Neural cell (in vitro differentiated cells): ENCODE data around the gene RAB11FIP3. TPM values are rescaled to one million over a fixed set of nuclear protein-coding genes. Genes with fewer than 3 reads are reported as not detected.

Experiments
- H2AFZ ChIP-seq: fragments of 200-600, 300-800 bp; sonication (generic), shearing (Covaris generic); 2 replicates; pipeline ENCODE4 v1.6.0; 2014; ENCODE audit warnings: low read depth, mild to moderate bottlenecking, antibody characterized with exemption, low read length, moderate library complexity
- H3F3A ChIP-seq: fragments of 200-600 bp; shearing (Covaris generic); 2 replicates; pipeline ENCODE4 v1.6.1; 2016; ENCODE audit warnings: mild to moderate bottlenecking, moderate library complexity, mixed read lengths, antibody characterized with exemption, low read length; ENCODE audit not compliant: insufficient read depth, poor library complexity, severe bottlenecking
- H3K27ac ChIP-seq: fragments of 200-600, 300-800 bp; sonication (generic), shearing (Covaris generic); 2 replicates; pipeline ENCODE4 v1.5.1; 2014; ENCODE audit warnings: mild to moderate bottlenecking, low read length, moderate library complexity
- H3K27me3 ChIP-seq: fragments of 300-800, 200-600 bp; sonication (generic), shearing (Covaris generic); 2 replicates; pipeline ENCODE4 v1.6.0; 2014; ENCODE audit warnings: mild to moderate bottlenecking, low read depth, low read length, moderate library complexity; ENCODE audit not compliant: insufficient read depth
- H3K36me3 ChIP-seq: fragments of 300-800, 200-600 bp; sonication (generic), shearing (Covaris generic); 2 replicates; pipeline ENCODE4 v1.5.1; 2014; ENCODE audit warnings: mild to moderate bottlenecking, antibody characterized with exemption, low read length, moderate library complexity; ENCODE audit not compliant: insufficient read depth
- H3K4me2 ChIP-seq: fragments of 300-800, 200-600 bp; sonication (generic), shearing (Covaris generic); 2 replicates; pipeline ENCODE4 v1.6.0; 2014; ENCODE audit warnings: mild to moderate bottlenecking, low read length
- H3K4me3 ChIP-seq: fragments of 300-800, 200-600 bp; sonication (generic), shearing (Covaris generic); 2 replicates; pipeline ENCODE4 v1.5.1; 2014; ENCODE audit warnings: mild to moderate bottlenecking, low read length, moderate library complexity
- H3K79me2 ChIP-seq: fragments of 200-600 bp; shearing (Covaris generic); replicated peaks from 2 replicates; pipeline ENCODE4 v1.6.0; 2014; ENCODE audit warnings: mild to moderate bottlenecking, low read length, moderate library complexity; ENCODE audit not compliant: insufficient read depth
- H3K9ac ChIP-seq: fragments of 300-800, 200-600 bp; sonication (generic), shearing (Covaris generic); 2 replicates; pipeline ENCODE4 v1.6.1; 2016; ENCODE audit warnings: mild to moderate bottlenecking, low read length, mixed read lengths
- H3K9me2 ChIP-seq: fragments of 200-600 bp; shearing (Covaris generic); 2 replicates; pipeline ENCODE4 v1.6.1; 2016; ENCODE audit warnings: mild to moderate bottlenecking, low read length, mixed read lengths; ENCODE audit not compliant: insufficient read depth
- H3K9me3 ChIP-seq: fragments of 200-600, 300-800 bp; sonication (generic), shearing (Covaris generic); 2 replicates; pipeline ENCODE4 v1.6.1; 2016; ENCODE audit warnings: mild to moderate bottlenecking, mixed run types, low read length, moderate library complexity, mixed read lengths
- H4K20me1 ChIP-seq: fragments of 200-600 bp; shearing (Covaris generic); 2 replicates; pipeline ENCODE4 v1.6.1; 2016; ENCODE audit warnings: mild to moderate bottlenecking, mixed run types; ENCODE audit not compliant: insufficient read depth
- EP300 ChIP-seq: fragments of 450-650 bp; conservative IDR thresholded peaks from 2 replicates; pipeline ENCODE4 v1.6.1; 2014; ENCODE audit warnings: antibody characterized with exemption, mild to moderate bottlenecking, moderate library complexity; ENCODE audit not compliant: poor library complexity, severe bottlenecking
- EZH2 ChIP-seq: fragments of 200-600, 300-800 bp; shearing (Covaris generic), sonication (generic); IDR thresholded peaks from 2 replicates; pipeline ENCODE4 v1.6.1; 2014; ENCODE audit warnings: antibody characterized with exemption, low read length, borderline replicate concordance, mild to moderate bottlenecking; ENCODE audit not compliant: insufficient read depth, poor library complexity, severe bottlenecking
- MXI1 ChIP-seq: fragments of 450-650 bp; conservative IDR thresholded peaks from 2 replicates; pipeline ENCODE4 v1.6.1; 2014; ENCODE audit warnings: antibody characterized with exemption, mild to moderate bottlenecking; ENCODE audit not compliant: poor library complexity, severe bottlenecking
- POLR2AphosphoS5 ChIP-seq: IDR thresholded peaks from 2 replicates; pipeline ENCODE4 v1.6.1; 2012
- RAD21 ChIP-seq: fragments of 450-650 bp; conservative IDR thresholded peaks from 2 replicates; pipeline ENCODE4 v1.6.1; 2014; ENCODE audit warnings: antibody characterized with exemption, mild to moderate bottlenecking, moderate library complexity
- SMC3 ChIP-seq: fragments of 450-650 bp; conservative IDR thresholded peaks from 2 replicates; pipeline ENCODE4 v1.6.1; 2014; ENCODE audit warnings: antibody characterized with exemption, mild to moderate bottlenecking, moderate library complexity; ENCODE audit not compliant: poor library complexity
- TAF1 ChIP-seq: IDR thresholded peaks from 2 replicates; pipeline ENCODE4 v1.6.1; 2012; ENCODE audit warnings: low read depth
- polyA plus RNA-seq: library from polyadenylated mRNA; depleted of rRNA; stranded (reverse); fragments of >200 nt; gene quantifications from 2 replicates; pipeline ENCODE4 v1.2.3, GENCODE V29; 2014
- TF ChIP-seq, protein P1 (sequence below): IDR thresholded peaks from 2 replicates; pipeline ENCODE4 v1.6.1; 2012; ENCODE audit warnings: borderline replicate concordance
- TF ChIP-seq, protein P2 (sequence below): fragments of 450-650 bp; IDR thresholded peaks from 2 replicates; pipeline ENCODE4 v1.5.1; 2014; ENCODE audit warnings: antibody characterized with exemption, mild to moderate bottlenecking, moderate library complexity; ENCODE audit not compliant: poor library complexity, severe bottlenecking

RAB11FIP3 gene
- polyA plus RNA-seq, 1 donor from 2014 or later = 55.0 TPM

DNA sequence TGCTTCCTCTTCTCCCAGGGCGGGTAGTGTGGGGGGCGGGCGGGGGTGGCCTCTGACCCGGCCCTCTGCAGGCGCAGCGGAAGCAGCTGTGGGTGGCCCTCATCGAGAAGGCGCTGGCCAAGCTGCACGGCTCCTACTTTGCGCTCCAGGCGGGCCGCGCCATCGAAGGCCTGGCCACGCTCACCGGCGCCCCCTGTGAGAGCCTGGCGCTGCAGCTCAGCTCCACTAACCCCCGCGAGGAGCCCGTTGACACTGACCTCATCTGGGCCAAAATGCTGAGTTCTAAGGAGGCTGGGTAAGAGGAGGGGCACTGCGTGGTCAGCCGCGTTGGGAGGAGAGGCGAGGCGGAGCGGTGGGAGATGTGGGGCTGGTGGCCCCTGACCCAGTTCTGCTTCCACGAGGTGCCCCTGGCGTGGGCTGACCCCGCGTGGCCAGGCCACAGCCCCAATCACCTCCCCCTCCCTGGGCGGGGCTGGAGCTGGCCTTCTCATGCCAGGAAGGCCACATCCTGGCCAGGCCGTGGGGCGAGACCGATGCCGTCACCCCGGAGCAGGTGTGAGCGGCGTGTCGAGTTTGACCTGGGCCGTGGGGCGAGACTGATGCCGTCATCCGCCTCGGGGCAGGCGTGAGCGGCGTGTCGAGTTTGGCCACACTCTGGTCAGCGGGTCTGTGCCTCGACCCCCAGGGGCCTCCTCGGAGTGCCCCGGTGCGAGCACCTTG lies 124.3 kb downstream of the RAB11FIP3 start:
- H3K27me3 ChIP-seq = no peaks in the 10 kb centered on the region
- no peaks in the 10 kb centered on the region for H3K9me2 ChIP-seq
- no peaks in the 10 kb centered on the region for H3K9me3 ChIP-seq
- no peak overlapping the region for H3K4me3 ChIP-seq
- no peak overlapping the region for H2AFZ ChIP-seq
- H3K79me2 ChIP-seq = no peaks in the 10 kb centered on the region
- no peaks in the 10 kb centered on the region for H3K36me3 ChIP-seq
- no peaks in the 10 kb centered on the region for H4K20me1 ChIP-seq
- no peak overlapping the region for H3K9ac ChIP-seq
- H3F3A ChIP-seq = no peaks in the 10 kb centered on the region
- TF ChIP-seq EP300 (no peak), EZH2 (no peak), SMC3 (no peak), MXI1 (no peak), TAF1 (no peak), RAD21 (no peak), POLR2AphosphoS5 (no peak)
- TF ChIP-seq, protein P1, sequence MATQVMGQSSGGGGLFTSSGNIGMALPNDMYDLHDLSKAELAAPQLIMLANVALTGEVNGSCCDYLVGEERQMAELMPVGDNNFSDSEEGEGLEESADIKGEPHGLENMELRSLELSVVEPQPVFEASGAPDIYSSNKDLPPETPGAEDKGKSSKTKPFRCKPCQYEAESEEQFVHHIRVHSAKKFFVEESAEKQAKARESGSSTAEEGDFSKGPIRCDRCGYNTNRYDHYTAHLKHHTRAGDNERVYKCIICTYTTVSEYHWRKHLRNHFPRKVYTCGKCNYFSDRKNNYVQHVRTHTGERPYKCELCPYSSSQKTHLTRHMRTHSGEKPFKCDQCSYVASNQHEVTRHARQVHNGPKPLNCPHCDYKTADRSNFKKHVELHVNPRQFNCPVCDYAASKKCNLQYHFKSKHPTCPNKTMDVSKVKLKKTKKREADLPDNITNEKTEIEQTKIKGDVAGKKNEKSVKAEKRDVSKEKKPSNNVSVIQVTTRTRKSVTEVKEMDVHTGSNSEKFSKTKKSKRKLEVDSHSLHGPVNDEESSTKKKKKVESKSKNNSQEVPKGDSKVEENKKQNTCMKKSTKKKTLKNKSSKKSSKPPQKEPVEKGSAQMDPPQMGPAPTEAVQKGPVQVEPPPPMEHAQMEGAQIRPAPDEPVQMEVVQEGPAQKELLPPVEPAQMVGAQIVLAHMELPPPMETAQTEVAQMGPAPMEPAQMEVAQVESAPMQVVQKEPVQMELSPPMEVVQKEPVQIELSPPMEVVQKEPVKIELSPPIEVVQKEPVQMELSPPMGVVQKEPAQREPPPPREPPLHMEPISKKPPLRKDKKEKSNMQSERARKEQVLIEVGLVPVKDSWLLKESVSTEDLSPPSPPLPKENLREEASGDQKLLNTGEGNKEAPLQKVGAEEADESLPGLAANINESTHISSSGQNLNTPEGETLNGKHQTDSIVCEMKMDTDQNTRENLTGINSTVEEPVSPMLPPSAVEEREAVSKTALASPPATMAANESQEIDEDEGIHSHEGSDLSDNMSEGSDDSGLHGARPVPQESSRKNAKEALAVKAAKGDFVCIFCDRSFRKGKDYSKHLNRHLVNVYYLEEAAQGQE = no peak
- TF ChIP-seq, protein P2, sequence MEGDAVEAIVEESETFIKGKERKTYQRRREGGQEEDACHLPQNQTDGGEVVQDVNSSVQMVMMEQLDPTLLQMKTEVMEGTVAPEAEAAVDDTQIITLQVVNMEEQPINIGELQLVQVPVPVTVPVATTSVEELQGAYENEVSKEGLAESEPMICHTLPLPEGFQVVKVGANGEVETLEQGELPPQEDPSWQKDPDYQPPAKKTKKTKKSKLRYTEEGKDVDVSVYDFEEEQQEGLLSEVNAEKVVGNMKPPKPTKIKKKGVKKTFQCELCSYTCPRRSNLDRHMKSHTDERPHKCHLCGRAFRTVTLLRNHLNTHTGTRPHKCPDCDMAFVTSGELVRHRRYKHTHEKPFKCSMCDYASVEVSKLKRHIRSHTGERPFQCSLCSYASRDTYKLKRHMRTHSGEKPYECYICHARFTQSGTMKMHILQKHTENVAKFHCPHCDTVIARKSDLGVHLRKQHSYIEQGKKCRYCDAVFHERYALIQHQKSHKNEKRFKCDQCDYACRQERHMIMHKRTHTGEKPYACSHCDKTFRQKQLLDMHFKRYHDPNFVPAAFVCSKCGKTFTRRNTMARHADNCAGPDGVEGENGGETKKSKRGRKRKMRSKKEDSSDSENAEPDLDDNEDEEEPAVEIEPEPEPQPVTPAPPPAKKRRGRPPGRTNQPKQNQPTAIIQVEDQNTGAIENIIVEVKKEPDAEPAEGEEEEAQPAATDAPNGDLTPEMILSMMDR = no peak
- H3K4me2 ChIP-seq = no peak overlapping the region
- no peak overlapping the region for H3K27ac ChIP-seq

DNA sequence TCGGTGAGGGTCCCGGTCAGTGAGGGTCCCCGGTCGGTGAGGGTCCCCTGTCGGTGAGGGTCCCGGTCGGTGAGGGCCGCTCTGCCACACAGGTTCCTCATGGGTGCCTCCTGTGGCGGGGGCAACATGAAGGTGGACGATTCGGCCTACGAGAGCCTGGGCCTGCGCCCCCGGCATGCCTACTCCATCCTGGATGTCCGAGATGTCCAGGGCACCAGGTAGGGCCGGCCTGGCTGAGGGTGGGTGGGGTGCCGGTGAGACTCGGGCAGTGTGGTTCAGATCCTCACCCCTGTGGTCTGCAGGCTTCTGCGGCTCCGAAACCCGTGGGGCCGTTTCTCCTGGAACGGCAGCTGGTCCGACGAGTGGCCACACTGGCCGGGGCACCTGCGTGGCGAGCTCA lies 125.8 kb downstream of the RAB11FIP3 start:
- H4K20me1 ChIP-seq = no peaks in the 10 kb centered on the region
- H3K36me3 ChIP-seq = no peaks in the 10 kb centered on the region

More for the DNA sequence above, 125.8 kb downstream of the RAB11FIP3 start:
- Histone ChIP-seq H3K27ac (no peak overlapping the region), H3F3A (no peaks in the 10 kb centered on the region), H3K79me2 (no peaks in the 10 kb centered on the region), H3K4me3 (no peak overlapping the region), H2AFZ (no peak overlapping the region), H3K4me2 (no peak overlapping the region), H3K9me2 (no peaks in the 10 kb centered on the region), H3K9me3 (no peaks in the 10 kb centered on the region), H3K9ac (no peak overlapping the region), H3K27me3 (no peaks in the 10 kb centered on the region)
- no peak for TF ChIP-seq EZH2
- no peak for TF ChIP-seq TAF1
- no peak for TF ChIP-seq EP300
- TF ChIP-seq MXI1 = no peak
- no peak for TF ChIP-seq POLR2AphosphoS5
- TF ChIP-seq, protein P1 = no peak
- no peak for TF ChIP-seq RAD21
- TF ChIP-seq SMC3 = no peak
- TF ChIP-seq, protein P2 = no peak
